ENCODE measurements around the gene FAM222A. TPM values are rescaled to one million over a fixed set of nuclear protein-coding genes. Genes with fewer than 3 reads are reported as not detected.

The FAM222A gene
- total RNA-seq, 1 donor from 2014 or later = 0.73 TPM

GRCh38 chr12:109724321-109724892 lies 10.8 kb downstream of the FAM222A start:
- no peak for DNase-seq (ENCODE audit: low spot score)

- no peak for DNase-seq (ENCODE audit: low spot score)
Measured at GRCh38 chr12:109725321-109726105, 11.9 kb downstream of the FAM222A start.

- no peak for DNase-seq (ENCODE audit: low spot score)
Measured at GRCh38 chr12:109726106-109726497, 12.5 kb downstream of the FAM222A start.

GRCh38 chr12:109726511-109727038 lies 12.9 kb downstream of the FAM222A start:
- no peak for DNase-seq (ENCODE audit: low spot score)

- no peak for DNase-seq (ENCODE audit: low spot score)
Measured at GRCh38 chr12:109727039-109727723, 13.6 kb downstream of the FAM222A start.

GRCh38 chr12:109727746-109728726 lies 14.4 kb downstream of the FAM222A start:
- no peak for DNase-seq (ENCODE audit: low spot score)

- DNase-seq (ENCODE audit: low spot score) = no peak
Measured at GRCh38 chr12:109728921-109729320, 15.3 kb downstream of the FAM222A start.

- no peak for DNase-seq (ENCODE audit: low spot score)
Measured at GRCh38 chr12:109729371-109729781, 15.8 kb downstream of the FAM222A start.

- DNase-seq (ENCODE audit: low spot score) = no peak
Measured at GRCh38 chr12:109729801-109730200, 16.2 kb downstream of the FAM222A start.

GRCh38 chr12:109730306-109731145 lies 16.9 kb downstream of the FAM222A start:
- no peak for DNase-seq (ENCODE audit: low spot score)

GRCh38 chr12:109731231-109731731 lies 17.7 kb downstream of the FAM222A start:
- DNase-seq (ENCODE audit: low spot score) = no peak

- no peak for DNase-seq (ENCODE audit: low spot score)
Measured at GRCh38 chr12:109731806-109732205, 18.2 kb downstream of the FAM222A start.

GRCh38 chr12:109732321-109733305 lies 19.0 kb downstream of the FAM222A start:
- no peak for DNase-seq (ENCODE audit: low spot score)

- DNase-seq (ENCODE audit: low spot score) = no peak
Measured at GRCh38 chr12:109734219-109735000, 20.8 kb downstream of the FAM222A start.

- no peak for DNase-seq (ENCODE audit: low spot score)
Measured at GRCh38 chr12:109735051-109735521, 21.5 kb downstream of the FAM222A start.

- no peak for DNase-seq (ENCODE audit: low spot score)
Measured at GRCh38 chr12:109735825-109736551, 22.4 kb downstream of the FAM222A start.

- DNase-seq (ENCODE audit: low spot score) = no peak
Measured at GRCh38 chr12:109736552-109737108, 23.0 kb downstream of the FAM222A start.
